CD8-positive, alpha-beta memory T cell (primary cell): ENCODE data around the gene FHOD1. TPM values are rescaled to one million over a fixed set of nuclear protein-coding genes. Genes with fewer than 3 reads are reported as not detected.
A peak's percentile ranks its signal among the peaks of the same experiment; 100 is the strongest.

Source experiments
- CTCF ChIA-PET: fragments of 350-600 bp; sonication (Branson Sonifier 250); formaldehyde crosslinking; loops from one replicate; lab custom pipeline; 2021; ENCODE audit warnings: antibody characterized with exemption; lab: Charles Lee
- POLR2A ChIA-PET: fragments of 350-600 bp; sonication (Branson Sonifier 250); formaldehyde crosslinking; loops from one replicate; lab custom pipeline; 2021; ENCODE audit warnings: antibody characterized with exemption; lab: Charles Lee
- DNase-seq, 5 donors: peaks; one replicate each; pipeline versions ENCODE4 v3.0.0 to v3.0.0-alpha.2; 2020 to 2022; ENCODE audit warnings: mixed read lengths in 1 of 5
- H3K27ac ChIP-seq: one replicate; pipeline ENCODE4 v1.7.0; 2013; ENCODE audit warnings: low read depth, mild to moderate bottlenecking, low read length, moderate library complexity
- H3K27me3 ChIP-seq: 2 replicates; pipeline ENCODE4 v1.7.0; 2013; ENCODE audit warnings: low read length, mild to moderate bottlenecking; ENCODE audit not compliant: insufficient read depth, poor library complexity, severe bottlenecking
- H3K36me3 ChIP-seq: 2 replicates; pipeline ENCODE4 v1.7.0; 2013; ENCODE audit warnings: mild to moderate bottlenecking, low read length, moderate library complexity; ENCODE audit not compliant: insufficient read depth
- H3K4me1 ChIP-seq: 2 replicates; pipeline ENCODE4 v1.7.0; 2013; ENCODE audit warnings: mild to moderate bottlenecking, low read length, moderate library complexity; ENCODE audit not compliant: insufficient read depth
- H3K4me3 ChIP-seq: 2 replicates; pipeline ENCODE4 v1.7.0; 2013; ENCODE audit warnings: mild to moderate bottlenecking, low read length
- H3K9me3 ChIP-seq: 2 replicates; pipeline ENCODE4 v1.7.0; 2013; ENCODE audit warnings: mild to moderate bottlenecking, low read length
- H3K27ac Mint-ChIP-seq, 8 donors: one replicate each; pipeline ENCODE4 v1.8.0; 2020 to 2021; ENCODE audit warnings: mixed read lengths in 8 of 8, mild to moderate bottlenecking in 6 of 8, inconsistent platforms in 3 of 8, moderate library complexity in 3 of 8
- H3K27me3 Mint-ChIP-seq, 2 donors: one replicate each; pipeline ENCODE4 v1.8.0; 2020 to 2021; ENCODE audit warnings: mixed read lengths in 2 of 2, mild to moderate bottlenecking in 1 of 2, moderate library complexity in 1 of 2
- H3K36me3 Mint-ChIP-seq, 3 donors: one replicate each; pipeline ENCODE4 v1.8.0; 2020 to 2021; ENCODE audit warnings: mixed read lengths in 3 of 3, inconsistent platforms in 1 of 3, mild to moderate bottlenecking in 1 of 3
- H3K4me1 Mint-ChIP-seq, 3 donors: one replicate each; pipeline ENCODE4 v1.8.0; 2020 to 2021; ENCODE audit warnings: mixed read lengths in 3 of 3, inconsistent platforms in 1 of 3, mild to moderate bottlenecking in 1 of 3
- H3K4me3 Mint-ChIP-seq, 7 donors: one replicate each; pipeline ENCODE4 v1.8.0; 2020 to 2021; ENCODE audit warnings: mixed read lengths in 7 of 7, mild to moderate bottlenecking in 6 of 7, moderate library complexity in 4 of 7, inconsistent platforms in 2 of 7
- H3K9me3 Mint-ChIP-seq, 5 donors: one replicate each; pipeline ENCODE4 v1.8.0; 2020 to 2022; ENCODE audit warnings: mixed read lengths in 5 of 5, mild to moderate bottlenecking in 3 of 5, moderate library complexity in 2 of 5, inconsistent platforms in 1 of 5
- polyA plus RNA-seq: library from polyadenylated mRNA; unstranded; fragments of 300-500 nt; fragmentation: Illumina TruSeq; gene quantifications from one replicate; pipeline ENCODE4 v1.2.3, GENCODE V29; 2021
- total RNA-seq, 2 experiments: library from RNA; stranded (reverse); gene quantifications; one replicate each; pipeline ENCODE4 v1.2.3, GENCODE V29; 2021

FHOD1 gene
- total and polyA plus RNA-seq, 3 experiments from 2014 or later: 5.5 to 117 (median 111) TPM

- H3K27me3 Mint-ChIP-seq: peaks cover 0 to 7% of the 10 kb centered on the region in 2 donors
- no peak overlapping the region for H3K27ac ChIP-seq
- H3K4me3 Mint-ChIP-seq: no peak overlapping the region
- H3K9me3 ChIP-seq: no peaks in the 10 kb centered on the region
- no peak overlapping the region for H3K4me3 ChIP-seq
- no peaks in the 10 kb centered on the region for H3K9me3 Mint-ChIP-seq
- DNase-seq: peak in 1 of 5 donors; percentile 13
- H3K36me3 ChIP-seq: no peaks in the 10 kb centered on the region
- no peaks in the 10 kb centered on the region for H3K4me1 ChIP-seq
- no peaks in the 10 kb centered on the region for H3K27me3 ChIP-seq
- no peak overlapping the region for H3K27ac Mint-ChIP-seq
- ChIA-PET POLR2A (no interaction called here), CTCF (no interaction called here)
- peaks cover 0 to 2% (median 2%) of the 10 kb centered on the region in 3 donors for H3K36me3 Mint-ChIP-seq
- H3K4me1 Mint-ChIP-seq: no peaks in the 10 kb centered on the region
These were observed 22.5 kb upstream of the FHOD1 start for GRCh38 chr16:67269766-67270165.

- ChIA-PET CTCF (interaction anchor here (0.7 kb wide), 1 partner anchor 255 kb away, joined by 4 read pairs; no protein-coding TSS in a partner anchor), POLR2A (interaction anchor here (0.6 to 0.7 kb wide), 3 partner anchors 24 to 66 kb away, joined by 3 to 8 read pairs (median 4); no protein-coding TSS in a partner anchor)
- no peak overlapping the region for H3K4me3 Mint-ChIP-seq
- H3K4me1 Mint-ChIP-seq: no peaks in the 10 kb centered on the region
- Histone ChIP-seq H3K4me3 (no peak overlapping the region), H3K4me1 (no peaks in the 10 kb centered on the region), H3K36me3 (no peaks in the 10 kb centered on the region), H3K9me3 (no peaks in the 10 kb centered on the region), H3K27me3 (no peaks in the 10 kb centered on the region), H3K27ac (no peak overlapping the region)
- peaks cover under 1 to 13% of the 10 kb centered on the region in 2 donors for H3K27me3 Mint-ChIP-seq
- H3K27ac Mint-ChIP-seq: no peak overlapping the region
- peak in 1 of 5 donors; percentile 16 for DNase-seq
- H3K9me3 Mint-ChIP-seq: no peaks in the 10 kb centered on the region
- no peaks in the 10 kb centered on the region for H3K36me3 Mint-ChIP-seq
These were observed 20.9 kb upstream of the FHOD1 start for GRCh38 chr16:67268136-67268579.

- H3K36me3 ChIP-seq: no peaks in the 10 kb centered on the region
- POLR2A ChIA-PET: no interaction called here
- CTCF ChIA-PET: interaction anchor here (1.5 kb wide), 1 partner anchor 13 kb away, joined by 3 read pairs; no protein-coding TSS in a partner anchor
- H3K9me3 Mint-ChIP-seq: no peaks in the 10 kb centered on the region
- no peaks in the 10 kb centered on the region for H3K36me3 Mint-ChIP-seq
- no peak for DNase-seq
- peaks cover 7 to 30% of the 10 kb centered on the region in 2 donors for H3K27me3 Mint-ChIP-seq
- no peak overlapping the region for H3K27ac ChIP-seq
- no peak overlapping the region for H3K27ac Mint-ChIP-seq
- H3K27me3 ChIP-seq: no peaks in the 10 kb centered on the region
- no peak overlapping the region for H3K4me3 ChIP-seq
- H3K9me3 ChIP-seq: no peaks in the 10 kb centered on the region
- no peaks in the 10 kb centered on the region for H3K4me1 Mint-ChIP-seq
- no peaks in the 10 kb centered on the region for H3K4me1 ChIP-seq
- no peak overlapping the region for H3K4me3 Mint-ChIP-seq
These were observed 18.6 kb upstream of the FHOD1 start for GRCh38 chr16:67265834-67266233.

- CTCF ChIA-PET: no interaction called here
- Mint-ChIP-seq H3K4me1 (no peaks in the 10 kb centered on the region), H3K4me3 (no peak overlapping the region), H3K36me3 (no peaks in the 10 kb centered on the region), H3K27me3 (peaks cover 7 to 30% of the 10 kb centered on the region in 2 donors), H3K27ac (peak overlapping the region in 2 of 8 donors; percentile 32 to 51), H3K9me3 (no peaks in the 10 kb centered on the region)
- no peak overlapping the region for H3K4me3 ChIP-seq
- no peaks in the 10 kb centered on the region for H3K36me3 ChIP-seq
- no peaks in the 10 kb centered on the region for H3K9me3 ChIP-seq
- no peaks in the 10 kb centered on the region for H3K27me3 ChIP-seq
- H3K4me1 ChIP-seq: no peaks in the 10 kb centered on the region
- DNase-seq: peak in 1 of 5 donors; percentile 18
- H3K27ac ChIP-seq: no peak overlapping the region
- POLR2A ChIA-PET: no interaction called here
These were observed 17.6 kb upstream of the FHOD1 start for GRCh38 chr16:67264866-67265265.

- CTCF ChIA-PET: no interaction called here
These were observed 17.0 kb upstream of the FHOD1 start for GRCh38 chr16:67264277-67264676.

GRCh38 chr16:67263201-67263600 lies 15.9 kb upstream of the FHOD1 start:
- DNase-seq: no peak
- no peaks in the 10 kb centered on the region for H3K4me1 Mint-ChIP-seq
- CTCF ChIA-PET: no interaction called here
- no peaks in the 10 kb centered on the region for H3K9me3 Mint-ChIP-seq
- Histone ChIP-seq H3K4me3 (no peak overlapping the region), H3K4me1 (no peaks in the 10 kb centered on the region), H3K27ac (no peak overlapping the region), H3K9me3 (no peaks in the 10 kb centered on the region), H3K27me3 (no peaks in the 10 kb centered on the region), H3K36me3 (no peaks in the 10 kb centered on the region)
- POLR2A ChIA-PET: no interaction called here
- H3K36me3 Mint-ChIP-seq: no peaks in the 10 kb centered on the region
- H3K4me3 Mint-ChIP-seq: no peak overlapping the region
- H3K27ac Mint-ChIP-seq: no peak overlapping the region
- peaks cover 7 to 30% of the 10 kb centered on the region in 2 donors for H3K27me3 Mint-ChIP-seq

More at GRCh38 chr16:67264277-67264676, 17.0 kb upstream of the FHOD1 start:
- no peaks in the 10 kb centered on the region for H3K9me3 ChIP-seq
- no peaks in the 10 kb centered on the region for H3K36me3 ChIP-seq
- H3K4me1 Mint-ChIP-seq: no peaks in the 10 kb centered on the region
- H3K27ac Mint-ChIP-seq: no peak overlapping the region
- H3K27ac ChIP-seq: no peak overlapping the region
- peaks cover 7 to 30% of the 10 kb centered on the region in 2 donors for H3K27me3 Mint-ChIP-seq
- no peaks in the 10 kb centered on the region for H3K36me3 Mint-ChIP-seq
- no peaks in the 10 kb centered on the region for H3K27me3 ChIP-seq
- no peak overlapping the region for H3K4me3 Mint-ChIP-seq
- no peaks in the 10 kb centered on the region for H3K9me3 Mint-ChIP-seq
- POLR2A ChIA-PET: no interaction called here
- H3K4me3 ChIP-seq: no peak overlapping the region
- no peaks in the 10 kb centered on the region for H3K4me1 ChIP-seq
- DNase-seq: peak in 1 of 5 donors; percentile 26

GRCh38 chr16:67260426-67261063 lies 13.3 kb upstream of the FHOD1 start:
- Histone ChIP-seq H3K27me3 (no peaks in the 10 kb centered on the region), H3K9me3 (no peaks in the 10 kb centered on the region), H3K27ac (no peak overlapping the region), H3K4me1 (no peaks in the 10 kb centered on the region), H3K4me3 (no peak overlapping the region), H3K36me3 (no peaks in the 10 kb centered on the region)
- Mint-ChIP-seq H3K4me3 (peak overlapping the region in 1 of 7 donors; percentile 10), H3K9me3 (no peaks in the 10 kb centered on the region), H3K27ac (peak overlapping the region in 1 of 8 donors; percentile 61), H3K36me3 (no peaks in the 10 kb centered on the region), H3K27me3 (peaks cover 16 to 33% of the 10 kb centered on the region in 2 donors), H3K4me1 (no peaks in the 10 kb centered on the region)
- peak in 1 of 5 donors; percentile 14 for DNase-seq
- CTCF ChIA-PET: interaction anchor here (1.0 to 1.4 kb wide), 4 partner anchors 10 to 35 kb away, joined by 3 to 4 read pairs (median 3); partner anchors contain the start of gene TMEM208
- POLR2A ChIA-PET: no interaction called here

GRCh38 chr16:67259705-67260104 lies 12.4 kb upstream of the FHOD1 start:
- H3K27me3 ChIP-seq: no peaks in the 10 kb centered on the region
- H3K4me3 Mint-ChIP-seq: no peak overlapping the region
- H3K36me3 Mint-ChIP-seq: no peaks in the 10 kb centered on the region
- no peak for DNase-seq
- no peaks in the 10 kb centered on the region for H3K4me1 ChIP-seq
- ChIA-PET POLR2A (no interaction called here), CTCF (interaction anchor here (0.9 to 1.7 kb wide), 4 partner anchors 9 to 104 kb away, joined by 3 to 4 read pairs (median 4); no protein-coding TSS in a partner anchor)
- H3K4me1 Mint-ChIP-seq: no peaks in the 10 kb centered on the region
- no peak overlapping the region for H3K27ac ChIP-seq
- peak overlapping the region in 1 of 8 donors; percentile 4 for H3K27ac Mint-ChIP-seq
- H3K9me3 ChIP-seq: no peaks in the 10 kb centered on the region
- H3K4me3 ChIP-seq: no peak overlapping the region
- no peaks in the 10 kb centered on the region for H3K9me3 Mint-ChIP-seq
- no peaks in the 10 kb centered on the region for H3K36me3 ChIP-seq
- peaks cover 16 to 33% of the 10 kb centered on the region in 2 donors for H3K27me3 Mint-ChIP-seq
